Mesodermal cell (in vitro differentiated cells): ENCODE data around the gene ZNF561. TPM values are rescaled to one million over a fixed set of nuclear protein-coding genes. Genes with fewer than 3 reads are reported as not detected.
"Not testable (repeated sequence)": the region's sequence is repeated elsewhere in the genome, so short reads cannot be mapped to it uniquely, and the experiment has no call there.

Source experiments
- H3K27ac ChIP-seq: 2 replicates; pipeline ENCODE4 v1.7.0; 2013; ENCODE audit warnings: mild to moderate bottlenecking, low read depth, low read length, moderate library complexity; ENCODE audit not compliant: severe bottlenecking
- H3K36me3 ChIP-seq: 2 replicates; pipeline ENCODE4 v1.7.1; 2013; ENCODE audit warnings: mild to moderate bottlenecking, low read length, moderate library complexity; ENCODE audit not compliant: control insufficient read depth, insufficient read depth
- H3K4me1 ChIP-seq: one replicate; pipeline ENCODE4 v1.7.1; 2013; ENCODE audit warnings: mild to moderate bottlenecking, low read length; ENCODE audit not compliant: insufficient read depth, control insufficient read depth, poor library complexity, severe bottlenecking
- H3K4me3 ChIP-seq: 2 replicates; pipeline ENCODE4 v1.7.0; 2013; ENCODE audit warnings: low read length, control low read depth, mild to moderate bottlenecking; ENCODE audit not compliant: insufficient read depth, poor library complexity, severe bottlenecking; ENCODE audit errors: extremely low read depth
- H3K9me3 ChIP-seq: 2 replicates; pipeline ENCODE4 v1.7.1; 2013; ENCODE audit warnings: mild to moderate bottlenecking, low read length, moderate library complexity; ENCODE audit not compliant: control insufficient read depth
- WGBS, 2 experiments: methylation state at CpG; one replicate each; pipeline ENCODE4 v1.1.5; 2013; ENCODE audit warnings: missing lambda C conversion rate in 2 of 2; ENCODE audit not compliant: insufficient coverage in 2 of 2; 5-methylcytosine and 5-hydroxymethylcytosine counted together
- polyA plus RNA-seq, 2 experiments: library from polyadenylated mRNA; stranded (reverse); fragments of 50-300 nt; gene quantifications; one replicate each; pipeline ENCODE4 v1.2.3, GENCODE V29; 2013

The ZNF561 gene
- 62.3 TPM for polyA plus RNA-seq (2013, experiment 1 of 2)
- 57.0 TPM for polyA plus RNA-seq (2013, experiment 2 of 2)

GRCh38 chr19:9621156-9622037 is at the start of gene ZNF561:
TSS of gene ZNF561 (minus strand) at chr19:9621232. CDS start at chr19:9619456, 1,776 bp downstream.
- H3K36me3 ChIP-seq: peaks cover 38% of the 10 kb centered on the region
- H3K4me1 ChIP-seq: no peaks in the 10 kb centered on the region
- H3K4me3 ChIP-seq: peak within 1 kb of the TSS; percentile 92
- 4 to 5% methylated on average over 27 to 31 of the region's 33 CpGs for WGBS, 2 experiments
- peak within 1 kb of the TSS; percentile 100 for H3K27ac ChIP-seq
- peaks cover 3% of the 10 kb centered on the region for H3K9me3 ChIP-seq

GRCh38 chr19:9668544-9668943 is 47.5 kb upstream of the ZNF561 start:
- H3K4me3 ChIP-seq: no peak overlapping the region
- H3K36me3 ChIP-seq: peaks cover 70% of the 10 kb centered on the region
- H3K9me3 ChIP-seq: peaks cover 48% of the 10 kb centered on the region
- H3K4me1 ChIP-seq: no peaks in the 10 kb centered on the region
- WGBS, 2 experiments: 83 to 100% methylated on average over 1 to 2 of the region's 2 CpGs
- no peak overlapping the region for H3K27ac ChIP-seq

GRCh38 chr19:9667898-9668297 is 46.9 kb upstream of the ZNF561 start:
- Histone ChIP-seq H3K27ac (no peak overlapping the region), H3K4me3 (no peak overlapping the region), H3K9me3 (peaks cover 42% of the 10 kb centered on the region), H3K4me1 (no peaks in the 10 kb centered on the region), H3K36me3 (peaks cover 65% of the 10 kb centered on the region)
- WGBS, 2 experiments: 100% methylated on average over 1 to 3 of the region's 3 CpGs

GRCh38 chr19:9658769-9659168 is 37.7 kb upstream of the ZNF561 start:
- H3K9me3 ChIP-seq: peaks cover 21% of the 10 kb centered on the region
- H3K4me1 ChIP-seq: no peaks in the 10 kb centered on the region
- H3K27ac ChIP-seq: no peak overlapping the region
- 100% methylated on average over 1 of the region's 2 CpGs for WGBS, 2 experiments
- no peak overlapping the region for H3K4me3 ChIP-seq
- H3K36me3 ChIP-seq: peaks cover 68% of the 10 kb centered on the region

GRCh38 chr19:9653066-9653555 is 32.1 kb upstream of the ZNF561 start:
- not testable (repeated sequence) for H3K4me3 ChIP-seq, H3K4me1 ChIP-seq
- Histone ChIP-seq H3K9me3 (peaks cover 42% of the 10 kb centered on the region), H3K27ac (peak overlapping the region; percentile 57), H3K36me3 (peaks cover 95% of the 10 kb centered on the region)
- no CpG with 5 or more reads among the region's 5 CpGs for WGBS, 2 experiments

GRCh38 chr19:9651464-9651863 is 30.4 kb upstream of the ZNF561 start:
- H3K4me1 ChIP-seq, H3K4me3 ChIP-seq, H3K27ac ChIP-seq: not testable (repeated sequence)
- WGBS, 2 experiments: 88 to 100% methylated on average over 1 to 3 of the region's 3 CpGs
- peaks cover 42% of the 10 kb centered on the region for H3K9me3 ChIP-seq
- peaks cover 90% of the 10 kb centered on the region for H3K36me3 ChIP-seq

GRCh38 chr19:9650345-9650744 is 29.3 kb upstream of the ZNF561 start:
- no peak overlapping the region for H3K27ac ChIP-seq
- WGBS, 2 experiments: 94 to 95% methylated on average over 5 of the region's 5 CpGs
- peaks cover 34% of the 10 kb centered on the region for H3K9me3 ChIP-seq
- H3K4me1 ChIP-seq: no peaks in the 10 kb centered on the region
- H3K36me3 ChIP-seq: peaks cover 86% of the 10 kb centered on the region
- no peak overlapping the region for H3K4me3 ChIP-seq

GRCh38 chr19:9645472-9645871 is 24.4 kb upstream of the ZNF561 start:
- no CpG with 5 or more reads among the region's 1 CpG for WGBS, 2 experiments
- peaks cover 59% of the 10 kb centered on the region for H3K36me3 ChIP-seq
- no peaks in the 10 kb centered on the region for H3K4me1 ChIP-seq
- no peaks in the 10 kb centered on the region for H3K9me3 ChIP-seq
- no peak overlapping the region for H3K4me3 ChIP-seq
- H3K27ac ChIP-seq: no peak overlapping the region

- H3K4me1 ChIP-seq: no peaks in the 10 kb centered on the region
- H3K27ac ChIP-seq: no peak overlapping the region
- WGBS, 2 experiments: 83 to 88% methylated on average over 1 to 4 of the region's 4 CpGs
- H3K36me3 ChIP-seq: peaks cover 51% of the 10 kb centered on the region
- H3K4me3 ChIP-seq: no peak overlapping the region
- no peaks in the 10 kb centered on the region for H3K9me3 ChIP-seq
Observed at GRCh38 chr19:9644472-9644871, 23.4 kb upstream of the ZNF561 start.

GRCh38 chr19:9641810-9642209 is 20.8 kb upstream of the ZNF561 start:
- peaks cover 31% of the 10 kb centered on the region for H3K36me3 ChIP-seq
- H3K4me3 ChIP-seq: no peak overlapping the region
- no peaks in the 10 kb centered on the region for H3K4me1 ChIP-seq
- no peaks in the 10 kb centered on the region for H3K9me3 ChIP-seq
- H3K27ac ChIP-seq: no peak overlapping the region
- WGBS, 2 experiments: 87 to 91% methylated on average over 4 to 5 of the region's 6 CpGs

GRCh38 chr19:9640956-9641355 is 19.9 kb upstream of the ZNF561 start:
- Histone ChIP-seq H3K27ac (no peak overlapping the region), H3K4me1 (no peaks in the 10 kb centered on the region), H3K36me3 (peaks cover 30% of the 10 kb centered on the region), H3K9me3 (no peaks in the 10 kb centered on the region), H3K4me3 (no peak overlapping the region)
- WGBS, 2 experiments: 89 to 100% methylated on average over 1 of the region's 1 CpG
